HG02870 (cell line): ENCODE results near the gene USP38.
"Not testable (repeated sequence)": the region's sequence is repeated elsewhere in the genome, so short reads cannot be mapped to it uniquely, and the experiment has no call there.

Source experiments
- ATAC-seq: cut with Tn5 transposase; IDR thresholded peaks from one replicate; pipeline ENCODE4 v1.9.1; 2021; ENCODE audit warnings: mild to moderate bottlenecking, moderate library complexity; ENCODE audit not compliant: unreplicated experiment

The USP38 gene

GRCh38 chr4:143203577-143203976 lies 18.9 kb downstream of the USP38 start:
- ATAC-seq, result no peak

GRCh38 chr4:143207555-143207954 lies 22.8 kb downstream of the USP38 start:
- no peak for ATAC-seq

- ATAC-seq, result no peak
These were observed 27.8 kb downstream of the USP38 start for GRCh38 chr4:143212566-143212965.

GRCh38 chr4:143215873-143216272 lies 31.2 kb downstream of the USP38 start:
- ATAC-seq, result no peak

GRCh38 chr4:143224255-143224654 lies 39.5 kb downstream of the USP38 start:
- ATAC-seq, result no peak

GRCh38 chr4:143225167-143225566 lies 40.5 kb downstream of the USP38 start:
- no peak for ATAC-seq

- no peak for ATAC-seq
These were observed 46.0 kb downstream of the USP38 start for GRCh38 chr4:143230683-143231082.

GRCh38 chr4:143232277-143232676 lies 47.6 kb downstream of the USP38 start:
- ATAC-seq, result no peak

GRCh38 chr4:143234153-143234552 lies 49.4 kb downstream of the USP38 start:
- ATAC-seq, result no peak

GRCh38 chr4:143237195-143237594 lies 52.5 kb downstream of the USP38 start:
- ATAC-seq, result not testable (repeated sequence)

- no peak for ATAC-seq
These were observed 56.4 kb downstream of the USP38 start for GRCh38 chr4:143240939-143241679.

- no peak for ATAC-seq
These were observed 57.2 kb downstream of the USP38 start for GRCh38 chr4:143241892-143242291.

GRCh38 chr4:143243041-143243440 lies 58.3 kb downstream of the USP38 start:
- ATAC-seq, result no peak

- no peak for ATAC-seq
These were observed 62.3 kb downstream of the USP38 start for GRCh38 chr4:143246977-143247376.

- ATAC-seq, result no peak
These were observed 63.1 kb downstream of the USP38 start for GRCh38 chr4:143247866-143248265.

- ATAC-seq, result no peak
These were observed 64.1 kb downstream of the USP38 start for GRCh38 chr4:143248827-143249226.

- ATAC-seq, result no peak
These were observed 65.9 kb downstream of the USP38 start for GRCh38 chr4:143250617-143251016.

GRCh38 chr4:143251348-143251747 lies 66.6 kb downstream of the USP38 start:
- no peak for ATAC-seq

- no peak for ATAC-seq
These were observed 67.1 kb downstream of the USP38 start for GRCh38 chr4:143251779-143252178.

- no peak for ATAC-seq
These were observed 67.8 kb downstream of the USP38 start for GRCh38 chr4:143252478-143252877.

GRCh38 chr4:143253166-143253565 lies 68.4 kb downstream of the USP38 start:
- ATAC-seq, result no peak

GRCh38 chr4:143254491-143255226 lies 69.9 kb downstream of the USP38 start:
- no peak for ATAC-seq
